Fibroblast of the aortic adventitia (primary cell): ENCODE data around the gene FSIP2. TPM values are rescaled to one million over a fixed set of nuclear protein-coding genes. Genes with fewer than 3 reads are reported as not detected.

Source experiments
- DNase-seq: peaks from one replicate; pipeline ENCODE4 v3.0.0-alpha.2; 2010; ENCODE audit warnings: low read depth
- H3K4me3 ChIP-seq: 2 replicates; pipeline ENCODE4 v1.5.1; 2011; ENCODE audit warnings: low read depth, mild to moderate bottlenecking, control low read depth, low read length, moderate library complexity
- total RNA-seq: library from RNA; depleted of rRNA; stranded (reverse); fragments of >200 nt; gene quantifications from 2 replicates; pipeline ENCODE4 v1.2.3, GENCODE V29; 2012; ENCODE audit warnings: low replicate concordance
- TF ChIP-seq, protein P1 (sequence below): IDR thresholded peaks from 2 replicates; pipeline ENCODE4 v1.5.1; 2011; ENCODE audit warnings: mild to moderate bottlenecking, low read length, control low read depth, inconsistent platforms; ENCODE audit not compliant: insufficient read depth

FSIP2 gene
- total RNA-seq, 1 donor: 1.6 TPM

DNA sequence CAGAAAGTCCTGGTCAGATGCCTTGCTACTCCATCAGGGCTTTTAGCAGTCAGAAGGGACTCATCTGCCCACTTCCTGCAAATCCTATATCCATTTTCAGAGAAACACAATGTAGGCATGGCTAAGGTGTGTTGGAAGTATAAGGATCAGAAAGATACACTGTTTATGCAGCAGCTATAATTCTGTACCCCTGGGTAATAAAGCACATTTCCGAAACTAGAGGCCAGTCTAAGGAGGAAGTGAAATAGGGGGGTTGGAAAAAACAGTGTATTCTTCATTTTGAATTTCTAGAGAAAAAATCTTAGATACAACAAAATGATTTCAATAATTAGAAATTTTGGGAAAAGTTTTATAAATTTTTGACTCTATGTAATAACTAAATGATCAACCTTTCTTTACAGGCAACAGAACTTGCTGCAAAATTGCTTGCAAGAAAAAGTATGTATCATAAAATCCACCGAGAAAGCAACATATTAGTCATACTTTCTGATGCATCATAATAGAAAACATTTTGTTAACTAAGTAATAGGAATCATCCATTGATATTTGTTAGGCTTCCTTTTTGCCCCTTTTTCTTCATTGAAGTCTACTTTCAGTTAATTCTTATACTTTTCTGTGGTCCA lies 47.4 kb downstream of the FSIP2 start:
- H3K4me3 ChIP-seq: no peak overlapping the region
- DNase-seq: no peak
- TF ChIP-seq, protein P1, sequence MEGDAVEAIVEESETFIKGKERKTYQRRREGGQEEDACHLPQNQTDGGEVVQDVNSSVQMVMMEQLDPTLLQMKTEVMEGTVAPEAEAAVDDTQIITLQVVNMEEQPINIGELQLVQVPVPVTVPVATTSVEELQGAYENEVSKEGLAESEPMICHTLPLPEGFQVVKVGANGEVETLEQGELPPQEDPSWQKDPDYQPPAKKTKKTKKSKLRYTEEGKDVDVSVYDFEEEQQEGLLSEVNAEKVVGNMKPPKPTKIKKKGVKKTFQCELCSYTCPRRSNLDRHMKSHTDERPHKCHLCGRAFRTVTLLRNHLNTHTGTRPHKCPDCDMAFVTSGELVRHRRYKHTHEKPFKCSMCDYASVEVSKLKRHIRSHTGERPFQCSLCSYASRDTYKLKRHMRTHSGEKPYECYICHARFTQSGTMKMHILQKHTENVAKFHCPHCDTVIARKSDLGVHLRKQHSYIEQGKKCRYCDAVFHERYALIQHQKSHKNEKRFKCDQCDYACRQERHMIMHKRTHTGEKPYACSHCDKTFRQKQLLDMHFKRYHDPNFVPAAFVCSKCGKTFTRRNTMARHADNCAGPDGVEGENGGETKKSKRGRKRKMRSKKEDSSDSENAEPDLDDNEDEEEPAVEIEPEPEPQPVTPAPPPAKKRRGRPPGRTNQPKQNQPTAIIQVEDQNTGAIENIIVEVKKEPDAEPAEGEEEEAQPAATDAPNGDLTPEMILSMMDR: no peak

DNA sequence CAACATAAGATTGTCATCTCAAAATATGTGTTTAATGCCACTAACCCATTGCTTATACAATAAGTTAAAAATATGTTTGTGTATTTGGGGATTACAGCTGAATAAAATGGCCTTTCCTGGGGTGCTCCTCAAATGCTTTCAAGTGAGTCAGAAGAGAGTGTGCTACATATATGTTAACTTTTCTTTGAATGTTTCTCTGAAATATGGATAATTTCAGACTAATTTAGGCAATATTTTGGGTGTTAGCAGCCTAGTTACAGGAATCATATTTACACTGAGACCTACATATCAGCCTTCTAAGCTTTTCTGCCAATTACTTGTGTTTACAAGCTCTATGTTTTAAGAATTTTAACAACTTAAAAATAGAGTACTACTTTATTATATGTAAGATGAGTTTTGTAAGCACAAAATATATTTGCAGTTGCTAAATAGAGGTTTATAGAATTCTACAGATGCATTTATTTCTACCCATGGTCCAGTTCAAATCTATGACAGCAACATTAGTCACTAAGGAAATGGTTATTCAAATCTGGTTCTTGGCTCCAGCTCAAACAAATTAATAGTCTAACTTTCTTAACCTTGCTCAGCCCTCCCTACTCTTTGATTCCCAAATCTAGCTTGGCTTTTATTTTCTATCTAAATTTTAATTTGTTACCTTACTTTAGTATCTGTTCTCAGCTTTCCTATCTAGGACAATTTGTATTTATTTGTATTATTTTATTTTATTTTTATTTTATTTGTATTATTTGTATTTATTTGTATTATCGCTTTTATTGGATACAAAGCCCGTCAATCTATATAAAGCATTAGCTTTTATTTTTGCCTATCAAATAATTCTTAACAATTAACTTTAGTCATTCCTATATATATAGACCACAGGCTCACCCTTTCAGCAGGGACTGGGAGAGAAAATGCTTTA lies 48.9 kb downstream of the FSIP2 start:
- TF ChIP-seq, protein P1: no peak
- peak; percentile 44 for DNase-seq
- H3K4me3 ChIP-seq: no peak overlapping the region

DNA sequence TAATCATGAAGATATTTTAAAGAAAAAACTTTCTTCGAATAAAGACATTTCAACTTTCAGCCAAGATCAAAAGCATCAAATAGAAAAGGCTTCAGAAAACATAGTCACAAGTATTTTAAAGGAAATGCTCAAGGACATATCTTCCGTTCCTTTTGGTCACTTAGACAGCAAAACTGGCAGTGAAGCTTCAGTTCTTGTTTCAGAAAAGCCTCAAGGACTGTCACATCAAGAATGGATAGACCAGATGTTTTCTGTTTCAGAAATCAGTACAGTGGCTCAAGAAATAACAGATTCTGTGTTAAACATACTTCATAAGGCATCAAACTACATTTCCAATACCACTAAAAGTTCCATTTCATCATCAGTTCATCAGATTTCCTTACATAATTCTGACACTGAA lies 51.8 kb downstream of the FSIP2 start:
- DNase-seq: no peak

DNA sequence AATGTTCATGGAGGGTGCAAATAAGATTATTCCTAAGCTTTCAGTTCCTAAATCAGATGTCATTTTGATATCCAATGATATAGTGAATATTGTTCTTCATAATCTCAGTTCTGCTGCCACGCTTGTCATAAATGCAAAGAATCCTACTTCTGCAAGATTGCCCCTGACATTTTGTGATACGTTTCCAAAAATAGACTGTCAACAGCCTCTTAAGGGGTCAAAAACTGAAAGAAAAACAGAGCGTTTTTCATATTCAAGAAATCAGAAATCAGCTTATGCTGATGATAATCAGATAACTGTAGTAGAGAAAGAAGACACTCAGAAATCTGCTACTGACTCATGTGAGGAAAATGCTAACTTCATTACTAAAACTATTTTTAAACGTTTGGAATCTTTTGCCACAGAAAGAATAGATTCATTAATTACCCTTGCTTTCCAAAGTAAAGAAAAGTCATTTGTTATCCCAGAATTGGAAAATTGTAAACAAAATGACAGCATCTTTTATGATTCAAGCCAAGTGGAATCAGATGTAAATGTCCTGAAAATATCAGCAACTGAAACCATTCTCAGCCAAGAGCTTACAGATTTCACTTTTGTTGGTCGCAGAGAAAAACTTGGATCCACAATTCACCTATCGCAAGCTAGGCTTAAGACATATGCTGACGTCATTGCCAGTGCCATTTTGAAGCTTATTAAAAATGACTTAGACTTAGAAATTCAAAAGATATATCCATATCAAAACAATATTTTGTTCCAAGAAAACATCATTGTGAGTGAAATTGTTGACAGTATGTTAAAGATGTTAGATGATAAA lies 55.1 kb downstream of the FSIP2 start:
- H3K4me3 ChIP-seq: no peak overlapping the region
- TF ChIP-seq, protein P1: no peak
- no peak for DNase-seq

More for the DNA sequence above, 51.8 kb downstream of the FSIP2 start:
- TF ChIP-seq, protein P1: no peak
- H3K4me3 ChIP-seq: no peak overlapping the region

DNA sequence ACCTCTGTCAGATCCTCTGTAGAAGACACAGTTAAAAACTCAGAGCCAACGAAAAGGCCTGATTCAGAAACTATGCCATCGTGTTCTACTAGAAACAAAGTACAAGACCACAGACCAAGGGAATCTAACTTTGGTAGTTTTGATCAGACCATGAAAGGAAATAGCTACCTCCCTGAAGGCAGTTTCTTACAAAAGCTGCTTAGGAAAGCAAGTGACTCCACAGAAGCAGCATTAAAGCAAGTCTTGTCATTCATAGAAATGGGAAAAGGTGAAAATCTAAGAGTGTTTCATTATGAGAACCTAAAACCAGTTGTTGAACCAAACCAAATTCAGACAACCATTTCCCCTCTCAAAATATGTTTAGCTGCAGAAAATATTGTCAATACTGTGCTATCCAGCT lies 58.2 kb downstream of the FSIP2 start:
- no peak for DNase-seq
- TF ChIP-seq, protein P1: no peak
- H3K4me3 ChIP-seq: no peak overlapping the region

DNA sequence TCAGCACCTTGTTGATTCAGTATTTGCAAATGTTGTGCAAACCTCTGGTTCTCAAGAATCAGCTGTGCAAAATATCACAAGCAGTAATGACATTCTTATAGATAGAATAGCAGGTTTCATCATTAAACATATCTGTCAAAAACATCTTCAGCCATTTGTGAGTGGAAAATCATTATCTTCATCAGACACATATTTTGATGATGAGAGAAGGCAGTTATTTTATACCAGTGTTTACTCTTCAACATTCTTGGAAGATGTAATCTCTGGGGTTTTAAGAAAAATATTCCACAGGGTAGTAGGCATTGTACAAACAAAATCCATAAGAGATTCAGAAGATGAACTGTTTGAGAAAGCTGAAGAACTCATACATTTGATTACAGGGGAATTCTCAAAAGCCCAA lies 64.3 kb downstream of the FSIP2 start:
- H3K4me3 ChIP-seq: no peak overlapping the region
- TF ChIP-seq, protein P1: no peak
- no peak for DNase-seq
